CD4-positive, alpha-beta T cell treated with Interferon alpha-2 for 1 hour (primary cell): ENCODE data around the gene TAF1D.
"Not testable (repeated sequence)": the region's sequence is repeated elsewhere in the genome, so short reads cannot be mapped to it uniquely, and the experiment has no call there.

Experiments
- DNase-seq, 2 donors: peaks; one replicate each; pipeline ENCODE4 v3.0.0-alpha.2; 2020 to 2022

The TAF1D gene

DNA sequence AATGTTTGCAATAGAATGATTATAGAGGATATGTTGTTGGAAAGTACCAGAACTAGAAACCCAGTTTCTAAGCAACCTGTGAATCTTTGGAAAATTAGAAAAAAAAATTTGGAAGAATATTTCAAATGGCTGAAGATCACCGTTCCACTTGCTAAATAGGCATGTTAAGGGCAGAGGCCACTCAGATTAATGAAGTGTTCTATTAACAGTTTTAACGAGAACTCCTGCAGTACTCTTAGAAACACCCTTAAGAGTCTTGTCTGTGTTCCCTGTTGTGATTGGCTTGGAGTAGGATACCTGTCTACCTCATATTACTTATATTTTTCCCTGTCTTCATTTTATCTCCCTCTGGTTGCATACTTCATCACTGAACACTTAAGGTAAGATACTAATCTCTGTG, 4.8 kb upstream of the TAF1D start:
- no peak for DNase-seq

DNA sequence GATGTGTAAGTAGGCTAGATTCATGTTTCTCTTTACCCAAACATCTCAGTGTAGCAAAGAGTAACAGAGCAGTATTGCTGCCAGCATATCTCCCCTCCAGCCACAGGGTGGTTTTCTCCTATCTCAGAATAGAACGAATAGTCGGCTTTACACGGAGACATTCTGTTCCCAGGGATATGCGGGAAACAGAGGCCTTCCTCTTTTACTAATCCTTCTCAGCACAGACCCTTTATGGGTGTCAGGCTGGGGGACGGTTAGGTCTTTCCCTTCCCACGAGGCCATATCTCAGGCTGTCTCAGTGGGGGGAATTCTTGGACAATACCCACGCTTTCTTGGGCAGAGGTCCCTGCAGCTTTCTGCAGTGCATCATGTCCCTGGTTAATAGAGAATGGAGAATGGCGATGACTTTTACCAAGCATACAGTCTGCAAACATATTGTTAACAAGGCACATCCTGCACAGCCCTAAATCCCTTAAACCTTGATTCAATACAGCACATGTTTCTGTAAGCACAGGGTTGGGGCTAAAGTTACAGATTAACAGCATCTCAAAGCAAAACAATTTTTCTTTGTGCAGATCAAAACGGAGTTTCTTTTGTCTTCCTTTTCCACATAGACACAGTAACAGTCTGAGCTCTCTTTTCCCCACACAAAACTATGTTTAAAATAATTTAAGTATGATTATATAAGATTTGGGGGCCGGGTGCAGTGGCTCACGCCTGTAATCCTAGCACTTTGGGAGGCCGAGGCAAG, 3.9 kb upstream of the TAF1D start:
- DNase-seq = not testable (repeated sequence)

DNA sequence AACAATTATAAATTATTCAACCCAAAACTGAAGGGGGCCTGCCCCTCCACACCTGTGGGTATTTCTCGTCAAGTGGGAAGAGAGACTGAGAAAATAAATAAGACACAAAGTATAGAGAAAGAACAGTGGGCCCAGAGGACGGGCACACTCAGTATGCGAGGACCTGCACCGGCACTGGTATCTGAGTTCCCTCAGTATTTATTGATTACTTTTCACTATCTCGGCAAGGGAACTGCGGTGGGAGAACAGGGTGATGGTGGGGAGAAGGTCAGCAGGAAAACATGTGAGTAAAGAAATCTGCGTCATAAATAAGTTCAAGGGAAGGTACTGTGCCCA, 3.3 kb upstream of the TAF1D start:
- no peak for DNase-seq

DNA sequence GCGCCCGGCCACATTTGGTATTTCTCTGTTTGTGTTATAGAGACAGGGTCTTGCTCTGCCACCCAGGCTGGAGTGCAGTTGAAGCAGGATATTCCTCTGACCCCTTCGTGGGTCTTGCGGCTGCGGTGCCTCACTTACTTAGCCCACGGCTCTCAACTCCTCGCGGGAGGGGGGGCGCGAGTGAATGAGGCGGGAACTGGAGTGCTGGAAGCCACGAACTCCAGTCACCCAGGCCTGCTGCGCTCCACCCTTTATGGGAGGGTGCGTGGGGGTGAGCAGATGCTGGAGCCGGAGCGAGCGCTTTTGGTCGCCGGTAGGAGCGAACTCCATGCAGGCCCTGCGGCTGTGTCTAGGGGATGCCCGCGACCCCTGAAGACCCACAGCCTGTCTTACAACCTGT, 2.0 kb upstream of the TAF1D start:
- no peak for DNase-seq

DNA sequence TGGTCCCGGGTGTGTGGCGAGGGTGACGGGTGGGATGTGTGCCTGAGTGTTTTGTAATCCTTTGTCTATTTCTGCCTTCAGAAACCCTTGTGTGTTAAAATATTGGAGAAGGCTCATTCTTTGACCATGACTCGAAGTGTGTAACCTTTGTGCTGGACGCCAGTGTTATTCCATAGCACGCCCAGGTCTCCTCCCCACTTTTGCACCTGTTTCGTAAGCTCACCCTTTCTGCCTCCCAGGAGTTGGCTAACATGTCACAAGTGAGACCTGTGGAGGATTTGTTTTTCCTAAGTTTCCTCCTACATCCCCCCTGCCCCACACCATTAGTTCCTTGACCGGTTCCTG, 559 bp upstream of the TAF1D start:
- DNase-seq = no peak

DNA sequence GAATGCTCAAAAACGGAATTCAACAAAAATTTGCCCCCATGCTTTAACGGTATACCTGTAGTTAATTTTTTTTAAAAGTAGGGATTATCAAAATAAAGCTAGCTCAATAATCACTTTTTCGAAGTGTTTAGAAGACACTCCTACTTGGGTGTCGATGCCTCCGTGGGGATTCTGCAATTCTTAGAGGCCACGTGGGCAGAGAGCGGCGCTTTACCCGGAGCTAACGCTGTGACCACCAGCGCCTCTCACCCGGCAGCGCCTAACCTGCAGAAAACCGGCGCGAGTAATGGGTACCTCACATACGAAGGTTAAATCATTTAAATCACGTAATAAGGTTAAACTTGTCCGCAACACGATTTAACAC, 583 bp downstream of the TAF1D start:
- DNase-seq = peak; percentile 57 to 69

DNA sequence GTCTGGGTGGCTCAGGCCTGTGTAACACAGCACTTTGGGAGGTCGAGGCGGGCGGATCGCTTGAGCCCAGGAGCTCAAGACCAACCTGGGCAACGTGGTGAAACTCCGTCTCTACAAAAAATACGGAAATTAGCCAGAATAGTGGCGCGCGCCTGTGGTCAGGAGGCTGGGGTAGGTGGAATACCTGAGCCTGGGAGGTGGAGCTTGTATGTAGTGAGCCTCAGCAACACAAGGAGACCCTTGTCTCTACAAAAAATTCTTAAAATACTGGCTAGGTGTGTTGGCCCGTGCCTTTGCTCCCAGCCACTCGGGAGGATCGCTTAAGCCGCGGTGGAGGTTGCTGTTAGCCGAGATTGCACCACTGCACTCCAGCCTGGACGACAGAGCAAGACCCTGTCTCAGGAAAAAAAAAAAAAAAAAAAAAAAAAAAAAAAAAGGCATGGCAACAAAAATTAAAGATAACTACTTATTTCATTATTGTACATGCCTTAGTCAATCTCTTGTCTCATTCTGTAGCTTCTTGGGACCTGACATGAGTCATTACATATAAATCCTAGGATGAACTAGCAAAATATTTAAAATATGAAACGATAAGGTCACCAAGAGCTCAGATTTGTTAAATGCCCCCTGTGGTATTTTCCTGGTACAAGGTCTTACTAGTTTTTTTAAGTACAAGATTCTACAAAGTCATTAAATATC, 1.1 kb downstream of the TAF1D start:
- DNase-seq = peak; percentile 11 to 54

- no peak for DNase-seq
Measured at GRCh38 chr11:93738647-93739081, 2.6 kb downstream of the TAF1D start.

DNA sequence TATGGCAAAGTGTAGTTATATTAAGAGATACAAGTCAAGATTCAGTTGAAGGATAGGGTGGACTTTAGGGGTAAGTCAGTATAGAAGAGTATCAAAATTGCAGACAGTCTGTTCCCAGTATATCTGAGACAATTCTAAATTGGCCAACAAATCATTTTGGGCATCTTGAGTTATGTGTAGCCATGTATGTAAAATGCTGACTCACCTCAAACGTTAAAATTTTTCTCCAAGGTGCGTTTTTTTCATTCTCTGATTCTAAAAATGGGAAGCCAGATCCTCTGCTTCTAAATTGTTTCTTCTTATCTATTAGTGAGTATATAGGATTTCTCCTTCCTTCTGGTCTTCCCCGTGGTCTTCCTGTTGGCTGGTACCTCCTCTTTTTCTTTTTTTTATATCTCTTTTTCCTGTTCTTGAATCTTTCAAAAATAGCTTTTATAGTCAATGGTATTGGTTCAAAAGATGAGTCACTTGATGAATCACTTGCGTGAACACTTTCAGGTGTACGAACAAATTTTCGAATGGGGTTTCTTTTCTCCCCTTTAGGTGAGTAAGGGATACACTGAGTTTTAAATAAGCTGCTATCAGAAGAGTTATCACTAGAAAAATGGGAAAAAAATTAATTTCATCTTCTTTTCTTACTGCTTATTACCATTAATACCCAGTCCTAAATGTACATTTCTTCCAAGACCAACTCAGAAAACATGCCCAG, 3.2 kb downstream of the TAF1D start:
- peak in 1 of 2 donors; percentile 29 for DNase-seq

- no peak for DNase-seq
Measured at GRCh38 chr11:93736129-93736528, 5.2 kb downstream of the TAF1D start.

- no peak for DNase-seq
Measured at GRCh38 chr11:93735627-93736026, 5.7 kb downstream of the TAF1D start.

DNA sequence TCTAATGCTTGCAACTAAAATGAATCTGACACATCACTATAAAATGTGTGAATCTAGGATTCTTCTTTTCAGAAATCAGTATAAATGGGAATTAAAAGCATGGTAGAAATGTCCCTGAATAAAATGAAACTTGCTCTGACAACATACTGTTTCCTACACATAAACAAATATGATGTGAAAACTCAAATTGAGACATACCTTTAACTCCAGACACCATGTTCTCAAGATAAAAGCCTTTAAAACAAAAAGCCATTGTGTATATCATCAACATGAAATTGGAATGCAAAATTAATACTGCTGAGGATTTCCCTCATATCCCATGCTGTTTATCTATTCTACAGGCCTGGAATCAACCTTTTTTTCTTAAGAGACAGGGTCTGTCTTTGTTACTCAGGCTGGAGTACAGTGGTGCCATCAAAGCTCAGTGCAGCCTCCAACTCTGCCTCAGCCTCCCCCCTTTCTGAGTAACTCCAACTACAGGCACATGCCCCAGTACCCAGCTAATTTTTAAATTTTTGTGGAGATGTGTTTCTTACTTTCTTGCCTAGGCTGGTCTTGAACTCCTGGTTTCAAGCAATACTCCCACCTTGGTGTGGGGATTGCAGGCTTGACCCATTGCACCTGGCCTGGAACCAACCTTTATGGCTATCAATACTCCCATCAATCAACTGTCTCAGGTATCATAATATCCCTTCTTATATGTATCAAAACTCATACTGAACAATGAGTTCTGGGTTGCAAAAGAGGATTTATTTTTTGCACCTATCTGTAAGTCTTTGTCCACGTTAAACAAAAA, 6.7 kb downstream of the TAF1D start:
- DNase-seq = no peak

DNA sequence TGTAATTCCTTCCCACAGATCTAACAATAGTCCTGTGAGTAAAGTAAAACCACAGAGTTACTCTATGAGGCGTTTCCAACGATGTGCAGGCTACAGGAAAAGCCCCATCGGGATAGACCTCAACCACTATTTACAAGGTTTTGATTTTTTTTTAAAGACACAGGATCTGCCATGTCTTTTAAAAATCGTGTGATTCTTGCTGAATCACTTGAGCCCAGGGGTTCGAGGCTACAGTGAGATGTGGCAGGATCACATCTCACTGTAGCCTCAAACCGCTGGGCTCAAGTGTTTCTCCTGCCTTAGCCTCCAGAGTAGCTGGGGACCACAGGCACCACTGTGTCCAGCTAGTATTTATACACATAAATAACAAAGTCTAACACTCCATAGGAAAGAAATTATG, 7.8 kb downstream of the TAF1D start:
- no peak for DNase-seq

DNA sequence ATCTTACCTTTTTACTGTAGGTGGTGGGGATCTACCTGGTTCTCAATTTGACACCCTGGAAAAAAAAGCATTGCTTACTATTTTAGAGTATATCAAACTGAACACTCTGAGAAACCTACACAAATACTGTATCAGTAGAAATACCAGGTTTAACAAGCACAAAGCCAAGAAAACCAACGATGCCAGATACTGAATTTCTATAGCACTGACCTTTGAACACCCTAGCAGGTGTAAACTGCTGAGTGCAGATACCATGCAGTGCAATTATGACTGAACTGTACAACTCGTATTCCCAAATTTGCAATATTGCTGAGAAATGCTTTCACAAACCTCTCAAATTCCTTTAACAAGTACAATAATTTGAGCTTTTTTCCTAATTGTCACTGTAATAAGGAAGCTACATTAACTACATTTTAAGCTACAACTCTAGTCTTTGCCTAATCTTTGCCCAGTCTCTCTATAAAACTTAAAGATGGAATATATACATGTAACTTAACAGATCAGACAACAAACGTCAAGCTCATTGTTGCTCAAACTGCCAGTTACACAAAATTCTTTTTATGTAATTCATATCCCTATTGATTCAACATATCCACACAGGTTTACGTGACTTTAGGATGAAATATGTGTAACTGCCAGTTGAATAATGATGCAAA, 8.9 kb downstream of the TAF1D start:
- DNase-seq = no peak

- no peak for DNase-seq
Measured at GRCh38 chr11:93730108-93731107, 10.9 kb downstream of the TAF1D start.

GRCh38 chr11:93729129-93729616, 12.1 kb downstream of the TAF1D start:
- no peak for DNase-seq

GRCh38 chr11:93728792-93729128, 12.5 kb downstream of the TAF1D start:
- no peak for DNase-seq

DNA sequence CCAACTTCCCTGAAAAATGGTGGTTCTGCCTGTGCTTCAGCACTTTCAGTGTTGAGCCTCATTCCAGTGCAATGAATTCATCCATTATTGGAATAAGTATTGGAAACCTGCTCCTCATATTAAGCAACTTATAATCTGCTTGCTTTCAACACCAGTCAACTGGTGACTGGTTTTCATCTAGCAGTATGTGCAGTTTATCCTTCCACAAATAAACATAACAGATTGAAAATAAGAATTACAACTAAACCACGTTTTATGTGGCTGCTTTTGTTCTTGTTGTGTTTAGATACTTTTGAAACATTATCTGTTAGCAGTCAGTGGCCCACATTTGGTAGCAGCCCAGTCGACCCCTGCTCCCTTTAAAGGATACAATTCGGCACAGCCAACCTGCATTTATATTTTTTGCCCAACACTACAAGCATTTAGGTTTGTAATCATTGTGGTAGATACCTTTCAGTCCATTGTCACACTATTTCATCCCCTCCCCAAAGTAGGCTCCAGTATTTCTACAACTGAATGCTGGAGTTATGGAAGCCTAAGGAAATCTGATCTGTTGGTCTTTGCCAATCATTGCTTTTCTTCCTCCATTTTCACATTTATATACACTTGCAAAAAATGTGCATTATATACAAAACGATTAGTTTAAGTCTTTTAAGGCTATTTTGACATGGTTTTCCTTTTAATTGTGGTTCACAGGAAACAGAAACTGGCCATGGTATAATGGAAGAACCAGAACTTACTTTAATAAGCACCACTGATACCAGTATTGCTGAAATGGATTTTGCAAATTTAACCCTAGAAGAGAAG, 13.1 kb downstream of the TAF1D start:
- no peak for DNase-seq

DNA sequence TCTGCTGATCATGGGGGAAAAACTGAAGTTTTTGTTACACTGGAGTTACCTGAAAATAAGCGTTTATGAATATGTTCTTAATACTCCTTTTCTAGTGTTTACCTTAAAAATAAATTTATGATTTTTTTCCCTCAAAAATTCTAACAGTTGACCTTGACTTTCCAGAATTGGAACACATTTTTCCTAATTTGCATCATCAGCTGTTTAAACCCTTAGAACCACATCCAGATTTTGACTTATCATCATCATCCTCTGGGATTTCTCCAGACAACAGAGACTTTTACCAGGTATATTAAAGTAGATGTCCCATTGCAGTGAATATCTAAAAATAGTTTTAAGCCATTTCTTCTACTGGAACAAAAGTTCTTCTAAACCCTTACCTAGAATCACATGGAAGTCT, 17.2 kb downstream of the TAF1D start:
- no peak for DNase-seq

DNA sequence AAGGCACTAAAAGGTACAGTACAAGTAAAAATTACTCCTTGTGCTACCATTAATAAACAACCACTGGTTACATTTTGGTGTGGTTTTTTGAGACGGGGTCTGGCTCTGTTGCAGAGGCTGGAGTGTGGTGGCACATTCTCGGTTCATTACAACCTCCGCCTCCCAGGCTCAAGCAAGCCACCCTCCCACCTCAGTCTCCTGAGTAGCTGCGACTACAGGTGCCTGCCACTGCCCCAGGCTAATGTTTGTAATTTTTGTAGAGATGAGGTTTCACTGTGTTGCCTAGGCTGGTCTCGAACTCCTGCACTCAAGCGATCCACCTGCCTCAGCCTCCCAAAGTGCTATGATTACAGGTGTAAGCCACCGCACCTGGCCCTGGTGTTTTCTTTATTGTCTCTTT, 20.8 kb downstream of the TAF1D start:
- no peak for DNase-seq

GRCh38 chr11:93719310-93719709, 22.0 kb downstream of the TAF1D start:
- DNase-seq = no peak
